GM12891 (cell line): ENCODE measurements around the gene E2F2.

Source experiments
- DNase-seq: peaks from one replicate; pipeline ENCODE4 v3.0.0; 2011; ENCODE audit warnings: low spot score; ENCODE audit not compliant: insufficient read length
- FAIRE-seq: peaks from 2 replicates; lab custom pipeline; 2011; peaks lifted over from hg19 to GRCh38; lab: Jason Lieb, UNC
- PAX5 ChIP-seq: IDR thresholded peaks from 2 replicates; pipeline ENCODE4 v1.6.1; 2011; ENCODE audit warnings: low read length, moderate library complexity, mild to moderate bottlenecking; ENCODE audit not compliant: insufficient read depth, severe bottlenecking
- POLR2A ChIP-seq: IDR thresholded peaks from 2 replicates; pipeline ENCODE4 v1.6.1; 2011; ENCODE audit warnings: low read depth, low read length, control low read depth
- POLR2AphosphoS5 ChIP-seq: IDR thresholded peaks from 2 replicates; pipeline ENCODE4 v1.6.1; 2011; ENCODE audit warnings: low read depth, low read length, control low read depth
- POU2F2 ChIP-seq: IDR thresholded peaks from 2 replicates; pipeline ENCODE4 v1.6.1; 2011; ENCODE audit warnings: low read depth, mild to moderate bottlenecking, control low read depth, low read length, moderate library complexity
- SPI1 ChIP-seq: IDR thresholded peaks from 2 replicates; pipeline ENCODE4 v1.6.1; 2011; ENCODE audit warnings: low read depth, low read length, control low read depth
- TAF1 ChIP-seq: IDR thresholded peaks from 2 replicates; pipeline ENCODE4 v1.6.1; 2011; ENCODE audit warnings: low read depth, low read length, control low read depth

The E2F2 gene

DNA sequence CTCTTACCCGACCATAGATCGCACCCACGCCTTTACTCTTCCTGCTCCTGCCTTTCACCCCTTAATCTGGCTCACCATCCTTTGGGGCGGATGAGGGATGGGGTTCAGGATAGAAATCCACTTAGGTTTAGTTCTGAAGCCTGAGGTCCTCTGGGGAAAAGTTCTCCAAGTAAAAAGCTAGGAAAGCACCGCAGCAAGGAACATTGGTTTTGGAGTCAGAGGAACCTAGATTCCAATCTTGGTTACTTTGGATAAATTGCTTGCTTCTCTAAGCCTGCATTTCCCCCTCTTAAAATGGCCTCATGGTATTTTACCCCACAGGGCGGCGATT lies 46.1 kb downstream of the E2F2 start:
- no peak for DNase-seq
- TF ChIP-seq TAF1: no peak
- no peak for TF ChIP-seq POLR2AphosphoS5
- TF ChIP-seq POLR2A: no peak
- TF ChIP-seq PAX5: no peak
- TF ChIP-seq POU2F2: no peak
- TF ChIP-seq SPI1: no peak
- FAIRE-seq: no peak

DNA sequence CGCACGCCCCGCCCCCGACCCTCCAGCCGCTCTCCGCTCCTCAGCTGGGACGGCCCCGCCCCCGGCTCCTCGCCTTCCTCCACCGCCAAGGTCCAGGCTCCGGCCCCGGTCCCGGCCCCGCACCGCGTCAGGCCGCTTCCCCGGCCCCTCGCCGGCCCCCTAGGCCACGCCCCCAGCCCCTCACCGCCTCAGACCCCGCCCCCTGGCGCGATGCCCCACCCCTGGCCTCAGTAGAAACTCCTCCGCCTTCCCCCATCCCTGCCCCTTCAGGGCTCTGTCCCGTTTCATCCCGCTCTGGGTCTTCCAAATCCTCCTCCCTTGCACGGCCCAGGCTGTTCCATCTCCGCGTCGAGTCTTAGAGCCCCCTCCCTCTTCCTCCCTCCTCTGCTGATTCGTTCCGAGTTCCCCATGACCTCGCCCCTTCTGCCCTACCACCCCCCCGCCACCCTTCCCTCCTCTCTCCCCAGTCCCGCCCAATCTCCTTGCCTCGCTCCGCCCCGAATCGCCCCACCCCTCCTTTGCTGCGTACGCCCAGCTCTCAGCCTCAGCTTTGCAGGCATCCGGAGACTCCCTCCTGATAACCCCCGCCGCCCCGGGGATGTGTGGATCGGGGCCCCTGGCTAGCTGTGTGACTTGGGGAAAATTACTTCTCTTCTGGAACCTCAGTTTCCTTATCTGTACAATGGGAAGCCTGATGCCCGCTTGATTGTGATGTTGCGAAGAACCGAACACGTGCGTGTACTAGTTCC lies 46.6 kb downstream of the E2F2 start:
- TF ChIP-seq POU2F2 (no peak), SPI1 (no peak), PAX5 (no peak), TAF1 (no peak), POLR2A (no peak), POLR2AphosphoS5 (no peak)
- FAIRE-seq (peak; percentile 92), DNase-seq (peak; percentile 85)

DNA sequence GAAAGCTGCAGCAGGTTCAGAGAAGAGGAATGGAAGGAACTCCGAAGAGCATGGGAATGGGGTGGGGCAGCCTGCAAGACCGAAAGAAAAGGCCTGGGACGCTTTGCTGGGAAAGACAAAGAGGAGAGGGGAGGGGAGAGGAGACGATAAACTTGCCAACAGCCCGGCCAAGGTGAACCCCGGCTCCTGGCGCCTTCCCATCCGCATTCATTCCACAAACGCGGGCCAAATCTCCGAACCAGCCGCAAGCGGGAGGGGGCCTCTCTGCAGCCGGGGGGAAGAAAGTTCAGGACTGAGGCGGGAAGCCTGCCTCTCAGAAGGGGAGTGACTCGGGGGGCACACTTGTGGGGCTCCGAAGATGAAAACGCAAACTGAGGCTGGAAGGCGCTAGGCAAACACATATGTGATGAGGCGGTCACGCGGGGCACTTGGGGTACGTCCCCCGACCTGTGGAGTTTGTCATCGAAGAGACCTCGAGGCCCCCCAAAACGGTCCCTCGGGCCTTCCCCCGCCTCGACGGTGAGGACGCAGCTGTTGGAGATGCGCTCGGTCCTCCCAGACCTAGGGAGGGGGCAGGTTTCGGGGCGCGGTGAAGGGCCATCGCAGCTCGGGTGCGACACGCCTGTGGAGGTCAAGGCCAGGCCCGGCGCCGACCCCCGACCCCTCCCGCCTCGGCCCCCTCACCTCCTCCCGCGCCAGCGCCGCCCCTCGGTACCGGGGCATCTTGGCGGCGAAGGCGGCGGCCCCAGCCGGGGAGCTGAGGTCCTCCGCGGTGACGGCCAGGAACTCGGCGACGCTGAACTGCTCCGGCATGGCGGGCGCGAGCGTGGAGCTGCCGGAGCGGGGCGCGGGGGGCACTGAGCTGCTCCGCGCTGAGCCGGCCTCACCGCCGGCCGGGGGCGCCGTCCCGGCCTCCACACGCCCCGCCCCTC lies 47.4 kb downstream of the E2F2 start, which contains the start of gene ASAP3:
TSS of gene ASAP3 (minus strand) at position 859 of the 932 bp plus-strand sequence. CDS start at position 813, 46 bp downstream.
- TF ChIP-seq TAF1: no peak
- TF ChIP-seq POLR2A: no peak
- TF ChIP-seq PAX5: no peak
- no peak for TF ChIP-seq POLR2AphosphoS5
- TF ChIP-seq POU2F2: no peak
- no peak for TF ChIP-seq SPI1
- DNase-seq: no peak
- no peak for FAIRE-seq

DNA sequence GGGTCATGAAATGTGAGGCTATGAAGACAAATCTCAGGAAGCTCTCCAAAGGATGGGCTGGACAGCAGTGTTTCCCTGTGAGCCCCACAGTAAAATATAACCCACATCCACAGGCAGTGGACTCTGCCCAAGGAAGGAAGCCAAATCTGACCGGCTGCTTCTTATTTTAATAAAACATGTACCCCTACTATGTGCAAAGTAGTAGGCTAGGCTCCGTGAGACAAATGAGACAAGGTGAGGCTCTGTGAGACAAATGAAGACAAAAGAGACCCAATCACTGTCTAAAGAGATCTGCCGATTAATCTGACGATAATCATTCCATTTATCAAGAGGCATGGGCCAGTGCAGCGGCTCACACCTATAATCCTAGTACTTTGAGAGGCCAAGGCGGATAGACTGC lies 49.1 kb downstream of the E2F2 start:
- FAIRE-seq: no peak
- no peak for DNase-seq
- TF ChIP-seq PAX5 (no peak), POLR2A (no peak), SPI1 (no peak), TAF1 (no peak), POLR2AphosphoS5 (no peak), POU2F2 (no peak)

DNA sequence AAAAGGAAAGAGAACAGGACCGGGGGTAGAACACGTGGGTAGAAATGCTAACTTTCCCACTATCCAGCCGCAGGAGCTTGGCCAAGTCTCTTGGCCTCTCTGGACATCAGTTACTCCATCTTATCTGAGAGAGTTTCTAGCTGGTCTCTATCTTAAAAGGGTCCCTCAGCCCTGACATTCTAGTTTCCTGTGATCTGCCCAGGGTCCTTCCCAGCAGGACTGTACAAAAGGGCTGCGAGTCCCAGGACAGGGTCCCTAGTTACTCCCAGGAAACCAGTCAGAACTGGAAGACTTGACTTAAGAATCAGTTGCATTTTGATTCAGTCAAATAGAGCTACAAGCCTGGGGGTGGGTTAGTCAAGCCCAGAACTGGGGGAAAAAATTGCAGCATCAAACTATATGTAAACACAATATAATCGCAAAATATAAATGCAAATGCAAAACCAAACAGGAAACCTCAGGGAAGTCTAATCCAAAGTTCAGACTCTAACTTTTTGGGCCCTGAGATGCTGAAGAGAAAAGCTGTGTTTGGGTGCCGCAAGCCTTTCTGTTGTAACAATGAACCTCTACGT lies 49.9 kb downstream of the E2F2 start:
- FAIRE-seq (no peak), DNase-seq (no peak)
- no peak for TF ChIP-seq SPI1

DNA sequence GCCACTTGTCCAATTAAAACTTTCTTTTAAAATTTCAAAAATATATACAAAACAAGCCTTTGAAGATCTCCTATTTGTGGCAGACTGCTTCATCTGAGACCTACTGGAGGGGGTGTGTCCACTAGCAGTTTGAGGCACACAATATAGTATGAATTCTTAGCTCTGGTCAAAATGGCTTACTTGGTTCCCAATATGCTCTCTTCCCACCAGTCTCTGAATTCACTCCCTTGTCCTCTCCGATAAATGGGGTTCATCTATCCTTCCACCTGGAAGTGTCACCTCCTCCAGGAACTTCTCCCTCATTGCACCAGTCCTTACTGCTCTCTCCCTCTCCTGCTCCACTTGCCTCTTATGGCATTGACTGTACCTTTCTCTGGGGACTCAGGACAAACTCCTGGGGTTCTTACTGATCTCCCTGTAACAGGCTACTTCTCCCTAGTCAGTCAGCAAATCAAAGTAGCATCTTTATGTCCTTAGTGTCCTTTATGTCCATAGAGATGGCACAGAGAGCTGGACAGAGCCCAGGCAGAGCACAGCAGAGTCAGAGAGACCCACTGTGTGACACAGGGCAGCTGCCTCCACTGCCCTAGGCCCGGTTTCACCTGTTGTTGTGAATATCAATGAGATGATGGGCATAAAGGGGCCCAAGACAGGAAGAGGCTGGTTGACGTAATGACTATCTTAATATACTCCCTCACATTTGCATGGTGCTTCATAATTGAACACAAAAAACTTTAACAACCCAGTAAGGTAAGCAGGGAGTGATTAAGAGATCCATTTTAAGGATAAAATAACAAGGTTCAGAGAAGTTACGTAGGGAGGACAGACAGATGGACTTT lies 50.6 kb downstream of the E2F2 start:
- FAIRE-seq: no peak
- no peak for DNase-seq
- TF ChIP-seq SPI1 (no peak), TAF1 (no peak), POLR2AphosphoS5 (no peak), POLR2A (no peak), PAX5 (no peak), POU2F2 (no peak)

DNA sequence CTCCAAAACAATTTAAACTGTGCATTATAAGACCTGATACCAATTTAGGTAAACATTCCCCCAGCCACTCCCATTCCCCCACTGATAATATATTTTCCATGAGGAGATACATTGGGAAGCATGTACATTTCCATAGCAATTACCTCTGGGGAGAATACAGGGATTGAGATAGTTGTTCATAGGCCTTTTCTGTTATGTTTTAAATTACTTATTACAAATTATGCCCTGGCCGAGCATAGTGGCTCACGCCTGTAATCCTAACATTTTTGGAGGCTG lies 51.4 kb downstream of the E2F2 start:
- FAIRE-seq (no peak), DNase-seq (no peak)
- TF ChIP-seq SPI1 (no peak), POLR2AphosphoS5 (no peak), POU2F2 (no peak), PAX5 (no peak), TAF1 (no peak), POLR2A (no peak)

DNA sequence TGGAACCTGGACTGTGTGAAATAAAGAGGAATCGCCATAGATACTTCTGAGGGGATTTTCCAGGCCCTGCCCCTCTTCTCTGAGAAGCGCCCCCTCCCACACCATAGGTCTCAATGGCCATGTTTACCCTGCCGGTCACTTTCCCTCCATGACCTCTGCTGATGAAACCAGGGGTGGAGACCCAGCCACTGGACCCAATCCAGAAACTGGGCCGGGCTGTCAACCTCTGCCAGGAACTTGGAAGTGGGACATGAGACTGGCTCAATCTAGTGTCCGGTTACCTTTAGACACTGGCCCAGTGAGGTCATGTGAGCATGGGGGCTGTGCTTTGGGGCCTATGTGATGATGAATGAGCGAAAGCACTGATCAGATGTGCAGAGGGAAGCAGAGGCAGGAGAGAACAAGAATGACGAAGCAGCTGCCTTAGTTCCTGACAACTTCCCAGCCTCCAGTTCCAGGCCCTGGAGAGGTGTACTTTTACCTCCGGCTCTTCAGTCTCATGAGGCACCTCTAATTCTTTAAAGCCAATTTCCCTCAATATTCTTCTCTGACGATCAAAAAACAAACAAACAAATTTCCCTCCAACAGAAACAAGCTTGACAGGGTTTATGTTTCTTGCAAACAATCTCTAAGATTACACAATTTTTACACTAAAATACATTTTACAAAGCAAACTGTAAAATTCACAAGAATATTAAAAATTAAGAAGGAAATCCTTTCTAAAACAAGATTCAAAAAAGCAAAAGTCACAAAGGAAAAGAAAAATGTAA lies 52.0 kb downstream of the E2F2 start:
- DNase-seq: no peak
- no peak for FAIRE-seq
- TF ChIP-seq TAF1 (no peak), POLR2A (no peak), POU2F2 (no peak), POLR2AphosphoS5 (no peak), SPI1 (no peak), PAX5 (no peak)
